NCI-H510A treated with DMSO at 0.1 percent for 48 hours (cell line): Measurements from ENCODE around the gene C2orf78.
"Not testable (repeated sequence)": the region's sequence is repeated elsewhere in the genome, so short reads cannot be mapped to it uniquely, and the experiment has no call there.

Experiments used
- DNase-seq: peaks from one replicate; lab custom pipeline; 2025; lab: John Stamatoyannopoulos, UW

Gene C2orf78

GRCh38 chr2:73783883-73784282 lies at the start of gene C2orf78:
Gene C2orf78, plus strand, starts transcription at chr2:73784183. Its CDS starts 127 bp downstream, at chr2:73784310.
- not testable (repeated sequence) for DNase-seq

DNA sequence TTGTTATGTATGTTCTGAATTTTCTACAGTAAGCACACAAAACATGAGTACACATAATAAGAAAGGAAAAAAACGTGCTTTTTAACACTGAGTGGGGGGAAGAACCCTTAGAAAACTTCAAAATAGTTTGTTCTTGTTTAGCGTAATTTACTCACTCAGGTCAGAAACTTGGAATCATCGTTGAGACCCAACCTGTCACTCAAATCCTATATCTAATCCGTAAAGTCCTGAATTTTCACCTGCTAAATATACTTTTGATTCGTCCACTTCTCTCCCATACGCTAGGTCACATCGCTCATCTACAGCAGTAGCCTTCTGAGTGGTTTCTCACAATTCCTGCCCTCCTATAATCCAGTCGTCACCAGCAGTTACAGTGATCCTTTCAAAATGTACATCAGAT lies 47.6 kb upstream of the C2orf78 start:
- no peak for DNase-seq

DNA sequence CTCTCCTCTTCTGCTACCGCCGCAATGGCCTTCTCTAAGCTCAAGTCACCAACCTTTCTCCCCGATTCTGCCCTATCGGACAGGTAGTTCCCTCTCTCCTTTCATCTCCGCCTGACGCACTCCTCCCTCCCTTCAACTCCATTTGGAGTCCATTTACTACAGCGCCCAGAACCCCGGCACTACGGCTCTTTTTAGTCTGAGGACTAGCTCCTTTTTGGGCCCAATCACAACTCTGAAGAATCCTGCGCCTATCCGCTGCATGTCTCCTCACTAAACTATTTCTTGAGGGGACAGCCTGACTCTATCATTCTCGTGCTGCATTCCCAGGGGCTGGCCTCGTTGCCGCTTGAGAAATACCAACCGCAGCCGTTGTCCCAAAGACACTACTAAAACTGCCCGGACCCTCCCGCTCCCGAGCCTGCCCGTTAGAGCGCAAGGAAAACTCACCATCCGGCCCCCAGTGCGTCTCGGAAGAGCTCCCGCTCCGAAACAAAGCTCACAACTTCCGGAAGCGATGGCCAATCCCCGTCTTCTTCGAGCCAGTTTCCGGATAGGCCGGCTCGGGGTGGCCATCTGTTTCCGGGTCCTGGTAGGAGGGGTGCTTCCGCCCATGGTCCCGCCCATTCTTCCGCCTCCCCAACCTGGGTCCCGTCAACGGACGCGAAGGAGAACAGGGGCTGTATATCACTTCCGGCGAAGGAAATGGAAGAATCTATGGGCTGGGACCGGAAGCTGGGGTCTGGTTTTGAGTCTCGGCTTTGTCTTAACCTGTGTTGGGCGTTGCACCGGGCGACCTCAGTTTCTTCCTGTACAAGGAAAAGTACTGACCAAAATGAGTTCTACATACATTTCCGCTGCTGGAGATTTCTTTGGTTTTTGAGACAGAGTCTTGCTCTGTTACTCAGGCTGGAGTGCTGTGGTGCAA lies 46.9 kb upstream of the C2orf78 start, which contains the start of gene TPRKB:
Gene TPRKB (minus strand): TSS at position 491 of the 925 bp plus-strand sequence. CDS start 2,776 bp downstream, outside the sequence.
- DNase-seq: peak; percentile 94

DNA sequence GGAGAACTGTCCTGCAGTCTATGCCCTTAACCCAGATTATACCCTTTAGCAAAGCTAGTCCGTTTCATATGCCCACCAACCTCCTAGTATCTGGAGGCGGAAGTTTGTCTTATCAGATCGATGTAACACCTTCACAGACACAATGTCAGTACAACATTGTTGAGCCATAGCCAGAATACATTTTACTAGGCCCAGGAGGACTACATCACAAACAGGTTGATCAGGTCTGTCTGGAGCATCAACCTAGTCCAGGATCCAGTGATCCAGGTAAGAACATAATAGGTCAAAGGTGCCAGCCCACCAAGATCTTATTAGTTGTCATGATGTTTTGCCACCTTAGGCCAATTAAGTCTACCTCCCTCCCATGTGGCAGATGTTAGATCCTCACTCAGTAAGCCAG lies 44.9 kb upstream of the C2orf78 start:
- no peak for DNase-seq

GRCh38 chr2:73740767-73741166 lies 43.2 kb upstream of the C2orf78 start:
- no peak for DNase-seq

DNA sequence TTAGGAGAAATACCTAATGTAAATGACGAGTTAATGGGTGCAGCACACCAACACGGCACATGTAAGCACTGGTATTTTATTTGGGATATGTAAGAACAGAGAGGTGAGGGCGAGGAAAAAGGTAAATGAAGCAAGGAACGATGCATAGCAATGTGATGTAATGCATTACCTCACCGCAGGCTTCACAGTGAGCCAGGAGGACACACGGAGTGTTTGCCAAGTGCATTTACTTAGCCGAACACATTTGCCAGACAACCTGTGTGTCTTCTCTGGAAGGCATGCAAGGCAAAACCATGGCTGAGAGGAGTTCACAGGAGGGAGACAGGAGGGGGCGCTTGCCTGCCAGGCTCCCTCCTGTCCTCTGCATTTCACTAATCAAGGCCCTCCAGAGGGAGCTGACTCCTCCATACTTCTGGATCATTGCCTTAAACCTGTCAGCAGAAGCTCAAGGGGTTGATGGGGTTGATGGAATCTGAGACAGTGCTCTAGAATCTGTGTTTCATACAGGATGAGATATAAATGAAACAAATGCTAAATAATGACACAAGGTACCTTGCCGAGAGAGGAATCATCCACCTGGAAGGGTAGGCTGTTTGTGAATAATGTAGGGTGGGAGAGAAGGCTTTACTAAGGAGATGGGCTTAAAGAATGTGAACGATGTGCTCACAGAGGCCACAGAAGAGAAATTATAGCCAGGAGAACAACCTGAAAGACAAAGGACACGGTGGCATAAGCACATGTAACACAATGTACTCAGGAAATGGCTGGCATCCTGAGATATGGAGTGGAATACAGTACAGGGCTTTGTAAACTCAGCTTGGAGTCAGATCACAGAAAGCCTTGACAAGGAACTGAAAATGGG lies 37.7 kb upstream of the C2orf78 start:
- no peak for DNase-seq

GRCh38 chr2:73746877-73747208 lies 37.1 kb upstream of the C2orf78 start:
- no peak for DNase-seq

- DNase-seq: no peak
These were observed 34.7 kb upstream of the C2orf78 start for GRCh38 chr2:73749314-73749713.

- not testable (repeated sequence) for DNase-seq
These were observed 29.7 kb upstream of the C2orf78 start for GRCh38 chr2:73754332-73754731.

- DNase-seq: no peak
These were observed 24.7 kb upstream of the C2orf78 start for GRCh38 chr2:73759285-73759764.

- no peak for DNase-seq
These were observed 24.1 kb upstream of the C2orf78 start for GRCh38 chr2:73759904-73760303.

DNA sequence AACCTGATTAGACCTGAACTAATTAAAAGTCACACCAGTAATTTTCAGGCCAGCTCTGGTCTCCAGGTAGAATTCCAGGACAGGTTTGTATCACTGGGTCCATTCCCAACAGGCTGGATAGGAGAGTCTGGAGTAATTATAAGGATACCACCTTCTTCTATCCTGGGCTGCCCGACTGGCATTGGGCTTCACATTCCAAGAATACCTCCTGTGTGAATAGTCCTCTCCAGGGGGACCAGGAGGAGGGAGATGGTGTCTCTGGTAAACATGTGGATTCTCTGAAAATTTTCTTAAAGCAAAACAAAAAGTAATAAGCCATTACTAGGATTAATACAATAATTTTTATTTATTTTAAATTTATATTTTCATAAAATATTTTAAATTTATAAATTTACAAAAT lies 21.4 kb upstream of the C2orf78 start:
- DNase-seq: no peak

DNA sequence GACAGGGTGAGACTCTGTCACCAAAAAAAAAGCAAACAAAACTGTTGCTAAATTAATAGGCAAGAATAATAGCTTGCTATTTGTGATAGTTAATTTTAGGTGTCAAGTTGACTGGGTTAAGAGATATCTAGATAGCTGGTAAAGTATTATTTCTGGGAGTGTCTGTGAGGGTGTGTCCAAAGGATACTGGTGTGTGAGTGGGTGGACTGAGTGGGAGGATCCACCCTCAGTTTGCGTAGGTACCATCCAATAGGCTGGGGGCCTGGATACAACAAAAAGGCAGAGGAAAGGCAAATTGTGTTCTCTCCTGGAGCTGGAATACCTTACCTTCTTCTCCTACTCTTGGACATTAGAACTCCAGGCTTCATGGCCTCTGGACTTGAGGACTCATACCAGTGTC lies 19.0 kb upstream of the C2orf78 start:
- no peak for DNase-seq

- no peak for DNase-seq
These were observed 17.6 kb upstream of the C2orf78 start for GRCh38 chr2:73766349-73766748.

DNA sequence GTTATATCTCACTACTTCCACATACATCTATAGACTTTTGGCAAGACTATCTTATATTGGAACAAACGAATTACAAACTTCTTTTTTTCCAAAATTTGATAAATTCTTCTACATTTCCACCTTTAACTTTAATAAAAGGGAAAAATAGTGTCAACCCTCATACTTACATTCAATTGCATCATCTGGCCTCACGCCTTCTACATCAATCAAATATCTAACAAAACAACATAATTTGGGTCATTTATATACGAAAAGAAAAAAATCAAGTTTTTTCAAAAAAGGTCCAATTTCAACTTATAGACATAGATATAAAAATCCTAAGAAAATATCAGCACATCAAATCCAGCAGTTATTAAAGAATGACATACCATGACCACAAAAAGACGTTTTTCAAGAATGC lies 17.0 kb upstream of the C2orf78 start:
- no peak for DNase-seq

GRCh38 chr2:73770725-73771124 lies 13.3 kb upstream of the C2orf78 start:
- no peak for DNase-seq

DNA sequence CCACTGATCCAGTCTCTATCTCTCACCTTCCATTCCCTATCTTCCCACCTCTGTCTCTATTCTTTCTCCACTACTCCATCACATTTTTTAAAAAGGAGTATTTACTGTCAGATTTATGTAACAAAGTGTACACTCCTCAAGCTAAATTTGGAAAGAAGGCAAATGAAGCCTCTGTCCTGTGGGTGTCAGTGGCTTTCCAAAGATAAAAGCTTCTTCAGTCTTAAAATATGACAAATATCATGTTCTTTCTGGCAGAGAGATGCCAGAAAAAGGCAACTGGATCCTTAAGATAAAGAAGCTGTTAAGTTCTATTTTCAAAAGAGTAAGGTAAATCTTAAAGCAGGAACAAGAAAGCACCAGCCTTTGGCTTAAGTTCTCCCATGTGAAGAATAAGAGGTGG lies 11.2 kb upstream of the C2orf78 start:
- DNase-seq: no peak

DNA sequence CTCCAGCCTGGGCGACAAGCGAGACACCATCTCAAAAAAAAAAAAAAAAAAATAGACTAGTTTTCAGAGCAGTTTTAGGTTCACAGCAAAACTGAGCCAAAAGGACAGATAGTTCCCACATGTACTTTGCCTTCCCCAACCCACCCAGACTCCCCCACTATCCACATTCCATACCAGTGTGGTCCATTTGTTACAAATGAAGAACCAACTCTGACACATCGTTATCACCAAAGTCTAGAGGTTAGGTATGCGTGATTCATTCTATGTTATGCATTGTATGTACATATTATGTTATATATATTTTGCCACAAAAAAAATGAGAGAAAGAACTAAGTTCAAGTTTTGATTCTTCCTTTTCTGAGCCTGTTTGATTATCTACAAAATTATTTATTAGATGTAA lies 7.6 kb upstream of the C2orf78 start:
- DNase-seq: no peak

GRCh38 chr2:73776869-73777519 lies 7.0 kb upstream of the C2orf78 start:
- no peak for DNase-seq

DNA sequence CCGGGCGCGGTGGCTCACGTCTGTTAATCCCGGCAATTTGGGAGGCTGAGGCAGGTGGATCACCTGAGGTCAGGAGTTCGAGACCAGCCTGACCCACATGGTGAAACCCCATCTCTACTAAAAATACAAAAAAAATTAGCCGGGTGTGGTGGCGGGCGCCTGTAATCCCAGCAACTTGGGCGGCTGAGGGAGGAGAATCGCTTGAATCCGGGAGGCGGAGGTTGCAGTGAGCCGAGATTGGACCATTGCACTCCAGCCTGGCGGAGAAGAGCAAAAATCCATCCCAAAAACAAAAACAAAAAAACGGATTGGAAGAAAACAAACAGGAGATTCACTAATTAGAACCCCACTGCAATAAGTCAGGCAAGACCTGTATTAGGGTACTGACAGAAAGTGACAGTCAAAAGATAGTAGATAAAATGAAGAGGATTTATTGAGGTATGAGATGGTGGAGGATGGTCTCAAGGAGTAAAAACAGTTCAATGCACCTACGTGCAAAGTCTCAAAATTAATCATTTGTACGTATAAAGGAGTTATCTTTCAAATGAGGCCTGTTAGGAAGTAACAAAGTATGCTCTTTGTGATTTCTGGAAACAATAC lies 5.0 kb upstream of the C2orf78 start:
- DNase-seq: not testable (repeated sequence)

GRCh38 chr2:73779467-73780236 lies 4.3 kb upstream of the C2orf78 start, which contains the start of gene DUSP11:
Gene DUSP11, minus strand, starts transcription at chr2:73780103. Its CDS starts 129 bp downstream, at chr2:73779974.
- DNase-seq: peak; percentile 93
